ENCODE data around the gene EP400. TPM values are rescaled to one million over a fixed set of nuclear protein-coding genes. Genes with fewer than 3 reads are reported as not detected.

Gene EP400
- total RNA-seq, 1 donor, result 14.7 TPM

GRCh38 chr12:131987552-131987951 is 37.8 kb downstream of the EP400 start:
- DNase-seq (ENCODE audit: low read depth), result no peak
- no peak overlapping the region for H3K4me3 ChIP-seq (ENCODE audit: low read depth, low read length)
- no peak for TF ChIP-seq CTCF (IDR thresholded peaks at IDR 0.05; ENCODE audit: insufficient read depth, low read length)

- no peak overlapping the region for H3K4me3 ChIP-seq (ENCODE audit: low read depth, low read length)
- no peak for DNase-seq (ENCODE audit: low read depth)
- TF ChIP-seq CTCF (IDR thresholded peaks at IDR 0.05; ENCODE audit: insufficient read depth, low read length), result no peak
Observed at GRCh38 chr12:131988054-131988796, 38.5 kb downstream of the EP400 start.

- no peak overlapping the region for H3K4me3 ChIP-seq (ENCODE audit: low read depth, low read length)
- no peak for DNase-seq (ENCODE audit: low read depth)
- TF ChIP-seq CTCF (IDR thresholded peaks at IDR 0.05; ENCODE audit: insufficient read depth, low read length), result no peak
Observed at GRCh38 chr12:131989021-131989420, 39.3 kb downstream of the EP400 start.

GRCh38 chr12:131990066-131990979 is 40.6 kb downstream of the EP400 start:
- no peak overlapping the region for H3K4me3 ChIP-seq (ENCODE audit: low read depth, low read length)
- DNase-seq (ENCODE audit: low read depth), result no peak
- TF ChIP-seq CTCF (IDR thresholded peaks at IDR 0.05; ENCODE audit: insufficient read depth, low read length), result no peak

- no peak overlapping the region for H3K4me3 ChIP-seq (ENCODE audit: low read depth, low read length)
- no peak for DNase-seq (ENCODE audit: low read depth)
- no peak for TF ChIP-seq CTCF (IDR thresholded peaks at IDR 0.05; ENCODE audit: insufficient read depth, low read length)
Observed at GRCh38 chr12:131990980-131991305, 41.2 kb downstream of the EP400 start.

GRCh38 chr12:131991816-131992430 is 42.2 kb downstream of the EP400 start:
- no peak overlapping the region for H3K4me3 ChIP-seq (ENCODE audit: low read depth, low read length)
- DNase-seq (ENCODE audit: low read depth), result no peak
- TF ChIP-seq CTCF (IDR thresholded peaks at IDR 0.05; ENCODE audit: insufficient read depth, low read length), result no peak
